K562 (cell line): ENCODE data around the gene EGFL7. TPM values are rescaled to one million over a fixed set of nuclear protein-coding genes. Genes with fewer than 3 reads are reported as not detected.

ENCODE experiments used
- ARID2 ChIP-seq: fragments of 450-650 bp; IDR thresholded peaks from 2 replicates; pipeline ENCODE4 v1.6.1; 2017; ENCODE audit warnings: antibody characterized with exemption, mild to moderate bottlenecking
- ATF7 ChIP-seq: fragments of 450-650 bp; IDR thresholded peaks from 2 replicates; pipeline ENCODE4 v1.7.1; 2014; ENCODE audit warnings: mild to moderate bottlenecking, moderate library complexity
- C11orf30 ChIP-seq: fragments of 450-650 bp; IDR thresholded peaks from 2 replicates; pipeline ENCODE4 v1.6.1; 2016; ENCODE audit warnings: low read depth, mild to moderate bottlenecking
- GATA2 ChIP-seq: sonication (generic); formaldehyde crosslinking; IDR thresholded peaks from 2 replicates; pipeline ENCODE4 v1.4.0; 2020; ENCODE audit warnings: mild to moderate bottlenecking, missing genetic modification reagents
- HDAC1 ChIP-seq, 2 experiments: fragments of 450-650 bp; IDR thresholded peaks; 2 replicates each; pipeline ENCODE4 v1.6.1; 2016 to 2017; ENCODE audit warnings: inconsistent platforms in 1 of 2, mild to moderate bottlenecking in 1 of 2, moderate library complexity in 1 of 2
- HDGF ChIP-seq: fragments of 450-650 bp; IDR thresholded peaks from 2 replicates; pipeline ENCODE4 v1.6.1; 2016
- HMG20A ChIP-seq: fragments of 450-650 bp; formaldehyde crosslinking; conservative IDR thresholded peaks from 2 replicates; pipeline ENCODE4 v1.4.0; 2020; ENCODE audit warnings: mild to moderate bottlenecking, mixed read lengths
- HMGN3 ChIP-seq: IDR thresholded peaks from 2 replicates; pipeline ENCODE4 v1.6.1; 2011; ENCODE audit warnings: borderline replicate concordance, low read depth, mild to moderate bottlenecking, mixed read lengths, low read length; ENCODE audit not compliant: insufficient read length; ENCODE audit errors: extremely low read depth
- IFI16 ChIP-seq: fragments of 250-450 bp; sonication (Bioruptor Pico); IDR thresholded peaks from 2 replicates; pipeline ENCODE4 v2.1.2; 2022; ENCODE audit warnings: mild to moderate bottlenecking, inconsistent platforms
- MYNN ChIP-seq, 2 experiments: sonication (generic); formaldehyde crosslinking in 1 of 2; IDR thresholded peaks; 2 replicates each; pipeline versions ENCODE4 v1.5.0 to v1.6.1; 2016 to 2020; ENCODE audit warnings: antibody characterized with exemption in 1 of 2, missing genetic modification reagents in 1 of 2
- POU5F1 ChIP-seq: fragments of 150-350 bp; IDR thresholded peaks from 2 replicates; pipeline ENCODE4 v1.6.1; 2014; ENCODE audit warnings: borderline replicate concordance, low read length, low read depth, mild to moderate bottlenecking; ENCODE audit not compliant: partially characterized antibody
- PTTG1 ChIP-seq: fragments of 450-650 bp; IDR thresholded peaks from 2 replicates; pipeline ENCODE4 v1.6.1; 2016; ENCODE audit warnings: low read depth, mild to moderate bottlenecking, missing genetic modification characterization, missing compliant biosample characterization
- RBM25 ChIP-seq: fragments of 200-400 bp; formaldehyde crosslinking; IDR thresholded peaks from 2 replicates; pipeline ENCODE4 v1.6.1; 2018; ENCODE audit warnings: low read length, low read depth, moderate library complexity; ENCODE audit not compliant: severe bottlenecking
- RFX7 ChIP-seq: fragments of 250-450 bp; sonication (Bioruptor Pico); IDR thresholded peaks from 2 replicates; pipeline ENCODE4 v1.5.1; 2021; ENCODE audit warnings: mild to moderate bottlenecking
- TAF7 ChIP-seq: fragments of 450-650 bp; IDR thresholded peaks from 2 replicates; pipeline ENCODE4 v1.6.1; 2016; ENCODE audit warnings: missing genetic modification characterization, missing compliant biosample characterization
- TEAD1 ChIP-seq, 2 experiments: fragments of 450-650 bp in 1 of 2; sonication (generic) in 1 of 2; formaldehyde crosslinking; IDR thresholded peaks; 2 replicates each; pipeline versions ENCODE4 v1.4.0 to v1.8.0; 2020 to 2022; ENCODE audit warnings: mild to moderate bottlenecking in 2 of 2, missing genetic modification reagents in 1 of 2
- ZBTB8A ChIP-seq: fragments of 450-650 bp; IDR thresholded peaks from 2 replicates; pipeline ENCODE4 v1.6.1; 2018; ENCODE audit warnings: mild to moderate bottlenecking, moderate library complexity; ENCODE audit not compliant: partially characterized antibody
- ZNF143 ChIP-seq: sonication (generic); formaldehyde crosslinking; IDR thresholded peaks from 2 replicates; pipeline ENCODE4 v1.9.0; 2022; ENCODE audit warnings: mild to moderate bottlenecking, missing genetic modification reagents
- ZNF24 ChIP-seq: fragments of 450-650 bp; IDR thresholded peaks from 2 replicates; pipeline ENCODE4 v1.6.1; 2016
- polyA plus RNA-seq, 8 experiments: library from polyadenylated mRNA; depleted of rRNA in 4 of 8; stranded (reverse) in 5 of 8; unstranded in 3 of 8; fragments of >200 nt; fragmentation: Nextera tagmentation in 2 of 8; fragmentation: Illumina TruSeq in 1 of 8; extraction: Ambion mirVana in 2 of 8; extraction: Trizol in 1 of 8; gene quantifications; 2 replicates each; pipeline versions ENCODE4 v1.2.1 to v1.2.3, GENCODE V29; 2011 to 2014; ENCODE audit warnings: inconsistent platforms in 1 of 8, missing spikeins in 1 of 8
- total RNA-seq, 7 experiments: library from RNA; depleted of rRNA in 6 of 7; stranded (reverse); fragments of >200 nt in 6 of 7; fragmentation: Illumina TruSeq in 2 of 7; extraction: Trizol in 2 of 7; gene quantifications; 2 replicates each; pipeline versions ENCODE4 v1.2.1 to v1.2.3, GENCODE V29; 2011 to 2021; ENCODE audit warnings: low replicate concordance in 1 of 7
- TF ChIP-seq, protein P1 (sequence below): sonication (generic); formaldehyde crosslinking; IDR thresholded peaks from 2 replicates; pipeline ENCODE4 v1.8.0; 2022; ENCODE audit warnings: mild to moderate bottlenecking, low read depth, missing genetic modification reagents
- TF ChIP-seq, protein P2 (sequence below): fragments of 250-450 bp; sonication (Bioruptor Pico); IDR thresholded peaks from 2 replicates; pipeline ENCODE4 v1.4.0; 2020; ENCODE audit warnings: borderline replicate concordance
- TF ChIP-seq, protein P3 (sequence below): IDR thresholded peaks from 2 replicates; pipeline ENCODE4 v1.6.1; 2014; ENCODE audit warnings: antibody characterized with exemption
- TF ChIP-seq, protein P4 (sequence below): sonication (generic); formaldehyde crosslinking; IDR thresholded peaks from 2 replicates; pipeline ENCODE4 v1.8.0; 2022; ENCODE audit warnings: mild to moderate bottlenecking, missing genetic modification reagents

EGFL7 gene
- total and polyA plus RNA-seq, 9 of the 15 experiments (the other 6 are each of a cell fraction or from before 2014, with no cell fraction given) = 1.5 to 286 (median 55.5) TPM

DNA sequence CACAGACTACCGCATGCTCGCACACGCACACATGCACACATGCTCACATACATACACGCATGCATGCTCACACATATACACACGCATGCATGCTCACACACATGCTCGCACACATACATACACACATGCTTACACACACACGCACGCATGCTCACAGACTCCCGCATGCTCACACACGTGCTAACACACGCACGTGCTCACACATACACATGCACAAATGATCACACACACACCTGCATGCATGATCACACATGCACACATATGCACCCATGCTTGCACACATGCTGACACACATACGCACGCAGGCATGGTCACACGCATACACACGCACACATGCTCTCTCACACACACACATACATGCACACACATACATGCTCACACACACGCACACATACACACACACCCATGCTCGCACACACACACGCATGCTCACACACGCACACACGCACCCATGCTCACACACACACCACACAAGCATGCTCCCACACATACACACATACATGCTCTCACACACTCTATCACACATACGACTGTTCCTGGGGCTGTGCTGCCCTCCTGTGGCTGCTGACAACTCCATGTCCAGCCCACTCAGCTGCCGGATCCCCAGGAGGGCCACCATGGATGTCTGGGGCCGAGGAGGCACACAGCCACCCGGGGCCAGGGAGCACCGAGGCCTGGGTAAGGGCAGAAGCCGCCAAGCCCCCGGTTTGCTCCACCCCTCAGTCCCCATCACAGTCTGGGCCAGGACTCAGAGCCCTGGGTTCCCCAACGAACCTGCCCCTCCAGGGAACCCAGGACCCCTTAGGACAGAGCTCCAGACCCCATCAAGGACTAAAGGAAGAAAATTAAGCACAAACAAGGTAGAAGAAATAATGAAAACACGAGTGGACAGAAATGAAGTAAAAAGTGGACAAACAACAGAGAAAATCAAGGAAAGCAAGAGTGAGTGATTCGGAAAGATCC, 31.4 kb upstream of the EGFL7 start (continued):
- TF ChIP-seq ARID2 = peak; percentile 95
- peak; percentile 99 for TF ChIP-seq HDGF
- TF ChIP-seq TAF7 (tag) = no peak
- TF ChIP-seq RBM25 = no peak
- TF ChIP-seq, protein P1, sequence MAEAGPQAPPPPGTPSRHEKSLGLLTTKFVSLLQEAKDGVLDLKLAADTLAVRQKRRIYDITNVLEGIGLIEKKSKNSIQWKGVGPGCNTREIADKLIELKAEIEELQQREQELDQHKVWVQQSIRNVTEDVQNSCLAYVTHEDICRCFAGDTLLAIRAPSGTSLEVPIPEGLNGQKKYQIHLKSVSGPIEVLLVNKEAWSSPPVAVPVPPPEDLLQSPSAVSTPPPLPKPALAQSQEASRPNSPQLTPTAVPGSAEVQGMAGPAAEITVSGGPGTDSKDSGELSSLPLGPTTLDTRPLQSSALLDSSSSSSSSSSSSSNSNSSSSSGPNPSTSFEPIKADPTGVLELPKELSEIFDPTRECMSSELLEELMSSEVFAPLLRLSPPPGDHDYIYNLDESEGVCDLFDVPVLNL (CRISPR knock-in tag) = no peak; the same call in 1 of the 2 replicates
- no peak for TF ChIP-seq POU5F1
- TF ChIP-seq GATA2 (CRISPR knock-in tag) = no peak
- no peak for TF ChIP-seq RFX7 (CRISPR knock-in tag)
- peak in 1 of 2 experiments; percentile 47; a peak in 1 of 4 replicates for TF ChIP-seq HDAC1 (IDR thresholded peaks at IDR 0.05)
- TF ChIP-seq, protein P2, sequence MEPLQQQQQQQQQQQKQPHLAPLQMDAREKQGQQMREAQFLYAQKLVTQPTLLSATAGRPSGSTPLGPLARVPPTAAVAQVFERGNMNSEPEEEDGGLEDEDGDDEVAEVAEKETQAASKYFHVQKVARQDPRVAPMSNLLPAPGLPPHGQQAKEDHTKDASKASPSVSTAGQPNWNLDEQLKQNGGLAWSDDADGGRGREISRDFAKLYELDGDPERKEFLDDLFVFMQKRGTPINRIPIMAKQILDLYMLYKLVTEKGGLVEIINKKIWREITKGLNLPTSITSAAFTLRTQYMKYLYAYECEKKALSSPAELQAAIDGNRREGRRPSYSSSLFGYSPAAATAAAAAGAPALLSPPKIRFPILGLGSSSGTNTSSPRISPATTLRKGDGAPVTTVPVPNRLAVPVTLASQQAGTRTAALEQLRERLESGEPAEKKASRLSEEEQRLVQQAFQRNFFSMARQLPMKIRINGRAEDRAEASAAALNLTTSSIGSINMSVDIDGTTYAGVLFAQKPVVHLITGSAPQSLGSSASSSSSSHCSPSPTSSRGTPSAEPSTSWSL (CRISPR knock-in tag) = no peak
- TF ChIP-seq, protein P3, sequence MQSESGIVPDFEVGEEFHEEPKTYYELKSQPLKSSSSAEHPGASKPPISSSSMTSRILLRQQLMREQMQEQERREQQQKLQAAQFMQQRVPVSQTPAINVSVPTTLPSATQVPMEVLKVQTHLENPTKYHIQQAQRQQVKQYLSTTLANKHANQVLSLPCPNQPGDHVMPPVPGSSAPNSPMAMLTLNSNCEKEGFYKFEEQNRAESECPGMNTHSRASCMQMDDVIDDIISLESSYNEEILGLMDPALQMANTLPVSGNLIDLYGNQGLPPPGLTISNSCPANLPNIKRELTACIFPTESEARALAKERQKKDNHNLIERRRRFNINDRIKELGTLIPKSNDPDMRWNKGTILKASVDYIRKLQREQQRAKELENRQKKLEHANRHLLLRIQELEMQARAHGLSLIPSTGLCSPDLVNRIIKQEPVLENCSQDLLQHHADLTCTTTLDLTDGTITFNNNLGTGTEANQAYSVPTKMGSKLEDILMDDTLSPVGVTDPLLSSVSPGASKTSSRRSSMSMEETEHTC = no peak
- no peak for TF ChIP-seq HMGN3
- TF ChIP-seq ATF7 = 0 out of 2 replicates have a peak, but pooled peaks have one; percentile 35
- TF ChIP-seq, protein P4, sequence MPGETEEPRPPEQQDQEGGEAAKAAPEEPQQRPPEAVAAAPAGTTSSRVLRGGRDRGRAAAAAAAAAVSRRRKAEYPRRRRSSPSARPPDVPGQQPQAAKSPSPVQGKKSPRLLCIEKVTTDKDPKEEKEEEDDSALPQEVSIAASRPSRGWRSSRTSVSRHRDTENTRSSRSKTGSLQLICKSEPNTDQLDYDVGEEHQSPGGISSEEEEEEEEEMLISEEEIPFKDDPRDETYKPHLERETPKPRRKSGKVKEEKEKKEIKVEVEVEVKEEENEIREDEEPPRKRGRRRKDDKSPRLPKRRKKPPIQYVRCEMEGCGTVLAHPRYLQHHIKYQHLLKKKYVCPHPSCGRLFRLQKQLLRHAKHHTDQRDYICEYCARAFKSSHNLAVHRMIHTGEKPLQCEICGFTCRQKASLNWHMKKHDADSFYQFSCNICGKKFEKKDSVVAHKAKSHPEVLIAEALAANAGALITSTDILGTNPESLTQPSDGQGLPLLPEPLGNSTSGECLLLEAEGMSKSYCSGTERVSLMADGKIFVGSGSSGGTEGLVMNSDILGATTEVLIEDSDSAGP (CRISPR knock-in tag) = no peak
- TF ChIP-seq TEAD1 (CRISPR knock-in tag; IDR thresholded peaks at IDR 0.05) = no peak; a peak in 1 of 4 replicates
- TF ChIP-seq C11orf30 = no peak
- no peak for TF ChIP-seq HMG20A (CRISPR knock-in tag)
- TF ChIP-seq ZNF143 (CRISPR knock-in tag) = 0 out of 2 replicates have a peak, but pooled peaks have one; percentile 34
- TF ChIP-seq MYNN (IDR thresholded peaks at IDR 0.05) = no peak
- TF ChIP-seq MYNN (CRISPR knock-in tag; IDR thresholded peaks at IDR 0.05) = no peak
- TF ChIP-seq IFI16 (CRISPR knock-in tag) = no peak
- TF ChIP-seq ZBTB8A = no peak
- no peak for TF ChIP-seq PTTG1 (tag)
- no peak; the same call in 1 of the 2 replicates for TF ChIP-seq ZNF24
